Heart left ventricle (tissue), 16 donors: ENCODE data around the gene CD1D. TPM values are rescaled to one million over a fixed set of nuclear protein-coding genes. Genes with fewer than 3 reads are reported as not detected.

Source experiments
- ATAC-seq, 4 donors: fragments of 200-7000 bp; cut with Tn5 transposase; one replicate each; pipeline ENCODE4 v1.9.1; 2020 to 2022; ENCODE audit warnings: moderate library complexity in 4 of 4, mild to moderate bottlenecking in 3 of 4, moderate number of reproducible peaks in 1 of 4
- DNase-seq, 5 donors: peaks; one replicate each; pipeline ENCODE4 v3.0.0-alpha.2; 2020
- H3K27ac ChIP-seq, 12 donors: fragments of 200-600 bp; sonication (generic) in 4 of 12; one replicate each; pipeline versions ENCODE4 v1.5.0 to v1.8.0; 2016 to 2022; ENCODE audit warnings: mild to moderate bottlenecking in 2 of 12
- H3K27me3 ChIP-seq, 9 donors: fragments of 200-600 bp; sonication (generic) in 2 of 9; one replicate each; pipeline versions ENCODE4 v1.5.1 to v1.8.0; 2016 to 2022; ENCODE audit warnings: mild to moderate bottlenecking in 3 of 9
- H3K36me3 ChIP-seq, 9 donors: fragments of 200-600 bp; sonication (generic) in 2 of 9; one replicate each; pipeline versions ENCODE4 v1.5.0 to v1.8.0; 2018 to 2022; ENCODE audit warnings: mild to moderate bottlenecking in 2 of 9
- H3K4me1 ChIP-seq, 12 donors: fragments of 200-600 bp; sonication (generic) in 4 of 12; one replicate each; pipeline versions ENCODE4 v1.5.0 to v1.8.0; 2016 to 2022; ENCODE audit warnings: mild to moderate bottlenecking in 3 of 12
- H3K4me3 ChIP-seq, 12 donors: fragments of 200-600 bp; sonication (generic) in 4 of 12; one replicate each; pipeline versions ENCODE4 v1.5.0 to v1.8.0; 2017 to 2022; ENCODE audit warnings: mild to moderate bottlenecking in 9 of 12, moderate library complexity in 4 of 12
- H3K9me3 ChIP-seq, 12 donors: fragments of 200-600 bp; sonication (generic) in 4 of 12; one replicate each; pipeline versions ENCODE4 v1.5.0 to v1.8.0; 2016 to 2022; ENCODE audit warnings: mild to moderate bottlenecking in 1 of 12
- CTCF ChIP-seq, 12 donors: fragments of 200-600 bp; sonication (generic) in 4 of 12; IDR thresholded peaks; one replicate each; pipeline versions ENCODE4 v1.5.0 to v1.8.0; 2018 to 2022; ENCODE audit warnings: antibody characterized with exemption in 12 of 12, mild to moderate bottlenecking in 5 of 12
- POLR2A ChIP-seq, 2 donors: fragments of 450-650 bp; IDR thresholded peaks; one replicate each; pipeline ENCODE4 v1.6.1; 2017; ENCODE audit warnings: antibody characterized with exemption in 2 of 2, mild to moderate bottlenecking in 2 of 2, moderate library complexity in 2 of 2
- WGBS, 4 donors: extraction: QIAGEN DNeasy Blood & Tissue Kit in 2 of 4; methylation state at CpG; one replicate each; pipeline versions ENCODE4 v1.1.5 to v1.1.7; 2013 to 2018; 5-methylcytosine and 5-hydroxymethylcytosine counted together
- intact Hi-C, 10 donors: fragments of 100-400 bp; cut with DNase I; formaldehyde crosslinking; loops; one replicate each; pipeline versions ENCODE4 v1.11.1 to v1.14.2; 2022
- polyA plus RNA-seq, 2 donors: library from polyadenylated mRNA; stranded (reverse); fragments of 200-250 nt; gene quantifications; one replicate each; pipeline ENCODE4 v1.2.3, GENCODE V29; 2013
- total RNA-seq, 9 donors: library from RNA; depleted of rRNA in 2 of 9; stranded (reverse); fragments of >200 nt in 2 of 9; fragmentation: NEBNext Ultra II Directional in 3 of 9; extraction: Animal tissue kit (Norgen Biotek cat#: 25700) in 3 of 9; gene quantifications; one replicate each; pipeline versions ENCODE4 v1.1.0 to v1.2.4, GENCODE V29; 2016 to 2023
- donor health status: ischemic (EF 13 %, LVEDD 7.1; RV severe dilation, severe dysfunction).
- donor health status: healthy with polysubstance abuse.
- donor health status: DM: no; HTN: yes; CAD: no.
- donor health status: DM: no; HTN: no; CAD: no.
- donor health status: ischemic (EF 25% LVEDD 6.9; RV normal size, moderate dysfunction).
- donor health status: ischemic (EF 25% LVEDD 5.7; RV mildly dilated, moderate dysfunction).
- donor health status: healthy.
- donor health status: DM: yes; HTN: yes; CAD: no.
- donor health status: ischemic (EF 35%, LVEDD 5.7; RV mildly dilated, moderate dysfunction).
- donor health status: nonischemic (EF 11% LVEDD 7.7; RV severe dilation, severe dysfunction).
- donor health status: DM: yes; HTN: yes; CAD: no.
- donor health status: PGD.
- donor health status: ischemic (EF 29% LVEDD 5.4; RV normal size, mild dysfunction).
- donor health status: nonischemic (EF 23%, LVEDD 6.1; RV moderate dilation, normal function).

CD1D gene
- total and polyA plus RNA-seq, 11 donors: 0.38 to 5.3 (median 2.0) TPM

GRCh38 chr1:158200527-158200926, 19.8 kb downstream of the CD1D start:
- no peak for TF ChIP-seq POLR2A (IDR thresholded peaks at IDR 0.05)
- no peak for TF ChIP-seq CTCF (IDR thresholded peaks at IDR 0.05)
- ATAC-seq: no peak
- Histone ChIP-seq H3K27me3 (peaks cover 0 to 8% (median 0%) of the 10 kb centered on the region in 9 donors), H3K27ac (no peak overlapping the region), H3K4me3 (no peak overlapping the region), H3K4me1 (peaks cover 0 to 12% (median 0%) of the 10 kb centered on the region in 12 donors), H3K36me3 (no peaks in the 10 kb centered on the region), H3K9me3 (no peaks in the 10 kb centered on the region)
- intact Hi-C loops: loop anchor here (5.0 to 10.0 kb wide), 9 partner anchors 294 to 874 kb away; partner anchors contain the start of gene AIM2 (in 2 of the 10)
- DNase-seq: no peak
- WGBS, 4 donors: 79 to 90% (median 82%) methylated on average over 1 of the region's 1 CpG

- Histone ChIP-seq H3K36me3 (no peaks in the 10 kb centered on the region), H3K27ac (no peak overlapping the region), H3K9me3 (peaks cover 0 to 2% (median 0%) of the 10 kb centered on the region in 12 donors), H3K4me1 (peaks cover 0 to 12% (median 0%) of the 10 kb centered on the region in 12 donors), H3K4me3 (no peak overlapping the region), H3K27me3 (peaks cover 0 to 8% (median 0%) of the 10 kb centered on the region in 9 donors)
- DNase-seq (no peak), ATAC-seq (peak; percentile 51 to 77 (median 67))
- intact Hi-C loops: loop anchor here (2.0 to 10.0 kb wide), 11 partner anchors 291 to 871 kb away; partner anchors contain the start of gene AIM2 (in 2 of the 10)
- WGBS, 4 donors: 19 to 22% (median 20%) methylated on average over 7 of the region's 7 CpGs
- TF ChIP-seq CTCF (IDR thresholded peaks at IDR 0.05): peak; percentile 73 to 90 (median 83)
- TF ChIP-seq POLR2A (IDR thresholded peaks at IDR 0.05): no peak
Observed at GRCh38 chr1:158203693-158204457, 23.2 kb downstream of the CD1D start.

GRCh38 chr1:158204458-158204827, 23.7 kb downstream of the CD1D start:
- intact Hi-C loops: loop anchor here (2.0 to 10.0 kb wide), 11 partner anchors 290 to 870 kb away; partner anchors contain the start of gene AIM2 (in 2 of the 10)
- WGBS, 4 donors: 36 to 51% (median 46%) methylated on average over 5 of the region's 5 CpGs

More at GRCh38 chr1:158204458-158204827, 23.7 kb downstream of the CD1D start:
- H3K4me1 ChIP-seq: peaks cover 0 to 12% (median 0%) of the 10 kb centered on the region in 12 donors
- no peak overlapping the region for H3K27ac ChIP-seq
- TF ChIP-seq POLR2A (IDR thresholded peaks at IDR 0.05) (no peak), CTCF (IDR thresholded peaks at IDR 0.05) (no peak)
- DNase-seq (no peak), ATAC-seq (no peak)
- H3K9me3 ChIP-seq: peaks cover 0 to 2% (median 0%) of the 10 kb centered on the region in 12 donors
- H3K4me3 ChIP-seq: no peak overlapping the region
- H3K27me3 ChIP-seq: peaks cover 0 to 8% (median 0%) of the 10 kb centered on the region in 9 donors
- no peaks in the 10 kb centered on the region for H3K36me3 ChIP-seq
